ENCODE data around the gene ZFP92.

Gene ZFP92

DNA sequence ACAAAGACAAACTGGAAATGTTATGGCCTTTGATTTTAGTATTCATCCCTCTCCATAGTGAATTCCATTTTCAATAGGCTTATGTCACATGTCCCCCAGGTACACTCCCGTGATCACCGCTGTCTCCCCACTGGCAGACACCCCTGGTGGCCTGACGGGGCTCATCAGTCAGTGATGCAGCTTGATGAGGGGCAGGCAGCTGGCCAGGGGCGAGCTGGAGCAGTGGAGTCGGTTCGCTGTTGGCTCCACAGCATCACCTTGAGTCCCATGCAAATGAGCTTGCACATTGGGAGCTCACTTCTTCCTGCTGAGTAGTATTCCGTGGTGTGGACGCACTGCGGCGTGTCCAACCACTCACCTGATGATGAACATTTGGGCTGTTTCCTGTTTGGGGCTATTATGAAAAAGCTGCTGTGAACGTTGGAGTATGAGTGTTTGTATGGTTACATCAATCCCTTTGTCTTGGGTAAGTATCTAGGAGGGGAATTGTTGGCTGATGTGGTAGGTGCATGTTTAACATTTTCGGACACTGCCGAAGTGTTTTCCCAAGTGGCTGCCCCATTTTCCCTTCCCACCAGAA is 29.4 kb downstream of the ZFP92 start:
- DNase-seq (ENCODE audit: low read depth), result no peak

DNA sequence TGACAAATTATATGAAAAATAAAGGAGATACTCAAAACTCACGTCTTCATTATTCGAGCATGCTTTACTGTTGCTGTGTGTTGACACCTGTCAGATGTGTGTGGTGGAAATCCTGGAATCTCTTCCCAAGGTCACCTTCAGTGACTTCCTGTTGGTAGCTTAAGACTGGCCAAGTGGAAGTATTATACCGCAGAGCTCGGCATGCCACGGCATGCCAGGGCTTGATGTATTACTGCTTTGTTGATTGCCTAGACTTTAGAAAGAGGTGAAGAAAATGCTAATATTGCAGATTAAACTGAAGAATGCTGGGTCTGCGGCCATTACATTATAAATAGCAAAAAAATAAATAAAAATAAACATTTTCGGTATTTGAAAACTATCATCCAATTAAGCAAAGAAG is 30.0 kb downstream of the ZFP92 start:
- no peak for DNase-seq (ENCODE audit: low read depth)

DNA sequence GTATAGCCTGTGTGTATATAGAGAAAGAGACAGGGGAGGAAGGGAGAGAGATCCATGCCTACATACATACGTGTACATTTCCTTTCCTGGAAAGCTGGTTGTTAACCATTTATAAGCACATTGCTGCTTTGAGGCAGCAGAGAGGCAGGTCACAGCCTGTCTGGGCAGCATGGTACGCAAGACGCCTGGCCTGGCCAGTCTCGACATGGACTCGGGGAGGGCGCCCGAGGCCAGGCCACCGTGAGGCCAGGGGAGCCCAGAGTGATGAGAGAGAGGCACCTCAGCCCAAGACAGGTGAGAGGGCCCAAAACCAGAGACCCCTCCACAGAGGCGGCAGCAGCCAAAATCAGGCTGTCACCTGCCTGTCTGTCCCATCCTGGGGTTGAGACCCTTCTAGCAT is 30.7 kb downstream of the ZFP92 start:
- no peak for DNase-seq (ENCODE audit: low read depth)

DNA sequence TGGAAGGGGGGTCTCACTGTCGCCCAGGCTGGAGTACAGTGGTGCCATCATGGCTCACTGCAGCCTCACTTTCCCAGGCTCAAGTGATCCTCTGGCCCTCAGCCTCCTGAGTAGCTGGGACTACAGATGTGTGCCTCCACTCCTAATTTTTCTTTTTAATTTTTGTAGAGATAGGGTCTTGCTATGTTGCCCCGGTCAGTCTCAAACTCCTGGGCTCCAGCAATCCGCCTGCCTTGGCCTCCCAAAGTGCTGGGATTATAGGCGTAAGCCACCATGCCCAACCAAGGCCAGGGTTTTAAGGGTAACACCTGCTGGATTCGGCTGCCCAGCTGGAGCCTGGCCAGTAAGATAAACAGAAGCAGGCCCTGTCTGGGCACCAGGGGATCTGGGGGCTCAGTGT is 31.2 kb downstream of the ZFP92 start:
- no peak for DNase-seq (ENCODE audit: low read depth)

DNA sequence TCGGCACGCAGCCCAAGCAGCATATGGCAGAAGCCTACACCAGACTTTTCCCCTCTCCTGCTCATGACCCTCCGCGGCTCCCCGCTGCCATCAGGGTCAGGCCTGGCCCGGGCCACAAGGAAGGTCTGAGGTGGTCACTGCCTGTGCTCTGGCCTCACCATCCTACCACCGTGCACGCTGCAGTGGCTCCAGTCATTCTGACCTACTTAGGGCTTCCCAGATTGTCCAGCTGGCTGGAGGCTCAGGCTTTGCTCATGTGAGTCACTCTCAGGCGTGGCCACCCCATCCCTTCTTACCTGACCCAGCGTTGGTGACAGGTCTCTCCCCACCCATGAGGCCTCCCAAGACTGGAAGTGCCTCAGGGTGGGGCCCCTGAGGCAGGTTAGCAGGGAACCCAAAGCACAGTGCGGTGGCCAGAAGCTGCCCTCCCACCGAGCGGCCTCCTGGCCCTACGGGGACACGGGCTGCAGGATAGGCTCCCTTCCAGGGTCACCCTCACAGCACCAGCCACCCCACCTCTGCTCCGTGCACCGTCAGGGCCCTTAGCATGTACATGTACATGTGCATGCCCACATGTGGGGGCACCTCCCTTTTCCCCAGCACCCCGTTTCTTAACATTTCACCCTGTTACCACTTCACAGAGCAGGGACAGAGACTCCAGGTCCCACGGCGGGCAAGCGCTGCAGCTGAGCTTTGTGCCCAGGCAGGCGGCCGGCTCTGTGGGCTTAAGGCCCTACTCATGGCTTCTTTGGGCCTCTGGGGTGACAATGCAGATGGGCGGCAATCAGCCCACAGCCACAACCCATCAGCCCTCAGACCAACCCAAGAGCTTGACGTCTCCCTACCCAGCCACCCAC is 32.4 kb downstream of the ZFP92 start:
- DNase-seq (ENCODE audit: low read depth), result no peak

DNA sequence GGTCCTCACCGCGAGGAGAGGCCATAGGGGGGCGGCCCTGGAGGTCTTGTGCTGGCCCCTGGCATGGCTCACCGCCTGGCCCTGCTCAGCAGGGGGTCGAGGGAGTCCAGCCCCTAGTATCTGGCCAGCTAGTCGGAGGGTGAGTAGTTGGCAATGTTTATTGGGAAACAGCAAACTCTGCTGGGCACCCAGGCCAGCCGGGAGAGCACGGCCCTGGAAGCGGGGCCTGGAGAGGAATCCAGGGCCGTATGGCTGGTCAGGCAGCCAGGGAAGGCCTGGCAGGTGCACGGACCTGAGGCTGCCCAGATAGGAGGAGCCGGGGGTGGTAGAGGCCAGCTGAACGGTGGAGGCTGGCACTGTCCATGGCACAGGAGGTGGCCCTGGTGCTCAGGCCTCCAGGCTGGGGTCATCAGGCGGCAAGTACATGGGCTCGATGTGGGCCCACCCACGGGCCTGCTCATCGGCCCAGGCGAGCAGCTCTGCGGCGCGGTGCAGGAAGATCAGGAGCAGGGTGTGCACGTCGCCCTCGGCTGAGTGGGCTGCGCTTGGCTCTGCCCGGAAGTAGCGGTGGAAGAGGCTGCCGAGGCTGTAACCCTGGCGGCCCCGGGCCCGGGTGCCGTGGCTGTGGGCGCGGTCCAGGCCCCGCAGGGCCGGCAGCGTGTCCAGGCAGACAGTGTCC is 33.2 kb downstream of the ZFP92 start:
- DNase-seq (ENCODE audit: low read depth), result no peak

GRCh38 chrX:153445106-153445855 is 34.0 kb downstream of the ZFP92 start:
- DNase-seq (ENCODE audit: low read depth), result no peak

GRCh38 chrX:153445856-153446635 is 34.8 kb downstream of the ZFP92 start, which contains the start of gene TREX2:
TREX2 (minus strand) TSS chrX:153446056; CDS start chrX:153445430, 626 bp downstream.
- DNase-seq (ENCODE audit: low read depth), result no peak

- DNase-seq (ENCODE audit: low read depth), result no peak
These were observed 35.3 kb downstream of the ZFP92 start for GRCh38 chrX:153446636-153446936.

- no peak for DNase-seq (ENCODE audit: low read depth)
These were observed 35.8 kb downstream of the ZFP92 start for GRCh38 chrX:153446950-153447580.

DNA sequence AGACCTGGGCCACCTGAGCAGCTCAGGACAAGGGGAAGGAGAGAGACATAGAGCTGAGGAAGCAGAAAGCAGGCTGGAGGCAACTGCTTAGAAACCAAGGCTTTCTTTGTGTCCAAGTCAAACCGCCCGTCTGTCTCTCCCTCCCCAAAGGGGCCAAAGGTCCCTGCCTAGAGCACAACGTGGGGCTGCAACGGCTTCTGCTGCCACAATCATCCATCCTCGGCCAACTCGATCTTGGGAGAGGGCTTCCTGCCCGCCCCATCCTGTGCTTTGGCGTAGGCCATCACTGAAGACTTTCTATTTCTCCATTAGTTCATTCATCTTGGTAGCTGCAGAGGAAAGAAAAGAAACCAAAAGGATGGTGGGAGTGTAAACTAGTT is 36.3 kb downstream of the ZFP92 start:
- no peak for DNase-seq (ENCODE audit: low read depth)

- no peak for DNase-seq (ENCODE audit: low read depth)
These were observed 37.5 kb downstream of the ZFP92 start for GRCh38 chrX:153448556-153449367.

DNA sequence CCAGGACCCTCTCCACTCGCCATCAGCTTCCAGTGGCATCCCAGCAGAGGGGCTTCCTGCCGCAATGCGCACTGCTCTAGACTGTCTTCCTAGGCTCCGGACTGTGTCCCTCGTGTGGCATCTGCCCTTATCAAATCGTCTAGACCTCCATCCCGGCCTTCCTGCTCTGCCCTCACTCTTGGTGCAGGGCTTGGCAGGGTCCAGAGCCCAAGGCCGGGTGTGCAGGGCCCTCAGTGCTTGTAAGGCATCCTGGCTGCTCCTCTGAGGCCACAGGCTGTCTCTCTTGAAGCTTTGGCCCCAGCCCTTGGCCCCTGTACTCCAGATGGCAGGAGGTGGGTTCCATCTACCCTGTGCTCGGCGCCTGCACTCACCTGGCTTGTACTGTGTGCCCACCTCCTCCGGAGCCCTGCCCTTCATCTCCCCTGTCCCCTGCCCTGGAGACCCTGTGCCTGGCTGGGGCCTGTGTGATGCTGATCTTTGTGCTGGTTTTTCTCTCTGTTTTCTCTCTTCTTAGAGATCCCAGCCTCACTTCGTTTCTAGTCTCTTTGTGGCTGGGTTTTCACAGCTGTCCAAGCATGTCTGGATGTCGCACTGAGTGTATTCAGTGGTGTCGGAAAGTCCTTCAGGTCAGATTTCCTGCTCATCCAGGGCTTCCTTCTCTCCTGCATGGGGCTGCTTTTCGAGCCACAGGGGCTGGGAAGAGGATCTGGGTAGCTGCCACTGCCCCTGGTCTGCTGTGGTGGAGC is 38.3 kb downstream of the ZFP92 start:
- no peak for DNase-seq (ENCODE audit: low read depth)

- no peak for DNase-seq (ENCODE audit: low read depth)
These were observed 39.1 kb downstream of the ZFP92 start for GRCh38 chrX:153450114-153450948.

- DNase-seq (ENCODE audit: low read depth), result no peak
These were observed 39.6 kb downstream of the ZFP92 start for GRCh38 chrX:153450949-153451277.

GRCh38 chrX:153454901-153455550 is 43.8 kb downstream of the ZFP92 start:
- no peak for DNase-seq (ENCODE audit: low read depth)

DNA sequence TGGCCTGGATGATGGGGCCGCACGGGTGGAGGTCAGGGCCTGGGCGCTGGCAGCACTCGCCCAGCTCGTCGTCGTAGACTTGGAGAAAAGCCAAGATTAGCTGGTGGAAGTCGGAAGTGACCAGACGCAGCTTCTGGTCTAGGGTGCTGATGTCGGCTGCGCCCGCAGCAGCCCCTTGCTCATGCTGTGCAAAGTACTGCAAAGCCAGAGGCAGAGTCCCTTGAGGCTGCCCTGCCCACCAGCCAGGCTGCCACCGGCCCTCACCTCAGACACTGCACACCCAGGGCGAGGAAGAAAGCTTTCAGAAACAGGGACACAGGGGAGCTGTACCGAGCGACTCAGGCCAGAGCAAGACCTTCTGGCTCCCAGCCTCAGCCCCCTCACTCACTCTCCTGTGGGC is 44.3 kb downstream of the ZFP92 start:
- no peak for DNase-seq (ENCODE audit: low read depth)

- no peak for DNase-seq (ENCODE audit: low read depth)
These were observed 44.9 kb downstream of the ZFP92 start for GRCh38 chrX:153456161-153456560.

All from activated T-cell treated with anti-CD3 and anti-CD28 coated beads for 1 hour (primary cell).